ENCODE measurements around the gene TAP1. TPM values are rescaled to one million over a fixed set of nuclear protein-coding genes. Genes with fewer than 3 reads are reported as not detected.

TAP1 gene
- total RNA-seq, 1 experiment from 2014 or later = 23.1 TPM

- TF ChIP-seq EZH2 (IDR thresholded peaks at IDR 0.05; ENCODE audit: low read depth) (no peak), CTCF (conservative IDR thresholded peaks at IDR 0.05) (no peak)
- intact Hi-C loops (cut with micrococcal nuclease; ENCODE audit: unreplicated experiment) = loop anchor here (1.0 kb wide), 2 partner anchors 9 to 15 kb away; partner anchors contain the start of genes PSMB8 and TAP2
- no peaks in the 10 kb centered on the region for H3K9me3 ChIP-seq (ENCODE audit: insufficient read depth, low read depth)
- H2AFZ ChIP-seq = peak overlapping the region; percentile 90
- no peaks in the 10 kb centered on the region for H4K20me1 ChIP-seq (ENCODE audit: insufficient read depth)
- H3K4me1 ChIP-seq (replicated peaks; ENCODE audit: insufficient read depth) = peaks cover 8% of the 10 kb centered on the region
- ChIA-PET POLR2A (ENCODE audit: unreplicated experiment) (interaction anchor here (0.6 to 0.9 kb wide), 4 partner anchors 8 to 1114 kb away, joined by 3 to 10 read pairs (median 4); no protein-coding TSS in a partner anchor), CTCF (interaction anchor here (0.6 to 1.5 kb wide), 7 partner anchors 8 to 399 kb away, joined by 3 to 47 read pairs (median 6); partner anchors contain the start of gene TAP2)
- H3K9me2 ChIP-seq (ENCODE audit: insufficient read depth) = no peaks in the 10 kb centered on the region
- H3F3A ChIP-seq (ENCODE audit: insufficient read depth, low read depth) = no peaks in the 10 kb centered on the region
- peak overlapping the region; percentile 87 for H3K4me3 ChIP-seq
- DNase-seq = peak in 1 of 2 experiments; percentile 42
- no peaks in the 10 kb centered on the region for H3K36me3 ChIP-seq (ENCODE audit: low read depth)
- peak overlapping the region; percentile 89 for H3K4me2 ChIP-seq
- H3K79me2 ChIP-seq (ENCODE audit: low read depth) = no peaks in the 10 kb centered on the region
- no peaks in the 10 kb centered on the region for H3K27me3 ChIP-seq (ENCODE audit: insufficient read depth, low read depth)
- TSS peak; percentile 53 for BruUV-seq (replicated peaks)
- H3K27ac ChIP-seq = no peak overlapping the region
Measured at GRCh38 chr6:32852844-32853540, 512 bp downstream of the TAP1 start.

- Histone ChIP-seq H3K4me3 (peak overlapping the region; percentile 87; the same call in 1 of the 2 replicates), H3K27me3 (ENCODE audit: insufficient read depth, low read depth) (no peaks in the 10 kb centered on the region), H3K36me3 (ENCODE audit: low read depth) (no peaks in the 10 kb centered on the region), H3K4me1 (replicated peaks; ENCODE audit: insufficient read depth) (peaks cover 8% of the 10 kb centered on the region), H3K9me2 (ENCODE audit: insufficient read depth) (no peaks in the 10 kb centered on the region), H3K79me2 (ENCODE audit: low read depth) (no peaks in the 10 kb centered on the region), H3F3A (ENCODE audit: insufficient read depth, low read depth) (no peaks in the 10 kb centered on the region), H4K20me1 (ENCODE audit: insufficient read depth) (no peaks in the 10 kb centered on the region), H3K4me2 (peak overlapping the region; percentile 89), H2AFZ (peak overlapping the region; percentile 90), H3K9me3 (ENCODE audit: insufficient read depth, low read depth) (no peaks in the 10 kb centered on the region), H3K27ac (no peak overlapping the region)
- BruUV-seq (replicated peaks) = no TSS peak
- ChIA-PET POLR2A (ENCODE audit: unreplicated experiment) (no interaction called here), CTCF (interaction anchor here (0.7 to 1.5 kb wide), 3 partner anchors 14 to 117 kb away, joined by 3 to 47 read pairs (median 6); partner anchors contain the start of gene TAP2)
- TF ChIP-seq CTCF (conservative IDR thresholded peaks at IDR 0.05) (no peak), EZH2 (IDR thresholded peaks at IDR 0.05; ENCODE audit: low read depth) (no peak)
- no peak for DNase-seq
- intact Hi-C loops (cut with micrococcal nuclease; ENCODE audit: unreplicated experiment) = no loop called here
Measured at GRCh38 chr6:32852018-32852843, 1.3 kb downstream of the TAP1 start.

GRCh38 chr6:32851025-32851424, 2.5 kb downstream of the TAP1 start:
- H3K79me2 ChIP-seq (ENCODE audit: low read depth) = no peaks in the 10 kb centered on the region
- peaks cover 8% of the 10 kb centered on the region for H3K4me1 ChIP-seq (replicated peaks; ENCODE audit: insufficient read depth)
- POLR2A ChIA-PET (ENCODE audit: unreplicated experiment) = no interaction called here
- no peaks in the 10 kb centered on the region for H3F3A ChIP-seq (ENCODE audit: insufficient read depth, low read depth)
- no peak for DNase-seq
- TF ChIP-seq EZH2 (IDR thresholded peaks at IDR 0.05; ENCODE audit: low read depth) = no peak
- TF ChIP-seq CTCF (conservative IDR thresholded peaks at IDR 0.05) = no peak
- H4K20me1 ChIP-seq (ENCODE audit: insufficient read depth) = no peaks in the 10 kb centered on the region
- no peaks in the 10 kb centered on the region for H3K36me3 ChIP-seq (ENCODE audit: low read depth)
- no peaks in the 10 kb centered on the region for H3K27me3 ChIP-seq (ENCODE audit: insufficient read depth, low read depth)
- BruUV-seq (replicated peaks) = no TSS peak
- no peaks in the 10 kb centered on the region for H3K9me2 ChIP-seq (ENCODE audit: insufficient read depth)
- no peak overlapping the region for H3K27ac ChIP-seq
- no peak overlapping the region for H2AFZ ChIP-seq
- no peak overlapping the region for H3K4me2 ChIP-seq
- intact Hi-C loops (cut with micrococcal nuclease; ENCODE audit: unreplicated experiment) = no loop called here
- no peaks in the 10 kb centered on the region for H3K9me3 ChIP-seq (ENCODE audit: insufficient read depth, low read depth)
- no peak overlapping the region for H3K4me3 ChIP-seq
- CTCF ChIA-PET = interaction anchor here (0.7 to 1.3 kb wide), 2 partner anchors 13 to 119 kb away, joined by 3 read pairs; partner anchors contain the start of gene TAP2

All from PC-9 (cell line).